ENCODE results near the gene ABCG1.

- TF ChIP-seq CTCF (conservative IDR thresholded peaks at IDR 0.05; ENCODE audit: low read length) (no peak), EZH2phosphoT487 (IDR thresholded peaks at IDR 0.05; ENCODE audit: borderline replicate concordance, low read depth, low read length) (no peak)
Measured at GRCh38 chr21:42183374-42184266, 35.3 kb upstream of the ABCG1 start.
